ENCODE data around the gene MUC22.

DNA sequence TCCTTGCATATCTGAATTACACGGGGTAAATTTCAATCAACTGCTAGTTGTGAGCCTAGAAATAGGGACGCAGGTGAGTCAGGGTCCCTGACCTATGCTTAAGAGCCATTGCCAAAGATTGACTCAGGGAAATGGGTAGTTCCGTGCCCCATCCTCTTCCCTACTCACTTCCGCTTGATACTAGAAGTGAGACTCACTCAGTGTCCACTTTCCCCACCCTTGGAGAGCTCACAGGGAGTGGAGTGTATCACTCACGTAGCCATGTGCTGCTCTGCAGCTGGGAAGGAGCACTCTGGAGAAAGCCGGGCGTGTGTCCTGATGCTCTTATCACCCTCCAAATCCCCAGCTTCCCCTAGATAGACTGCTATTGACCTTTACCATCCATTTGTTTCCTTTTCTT is 543 bp upstream of the MUC22 start:
- no peak for TF ChIP-seq ZNF274 (IDR thresholded peaks at IDR 0.05; ENCODE audit: low read depth, low read length)
- no peak for TF ChIP-seq SUZ12 (IDR thresholded peaks at IDR 0.05; ENCODE audit: extremely low read depth, insufficient read depth, insufficient read length)
- no peak for TF ChIP-seq YY1 (IDR thresholded peaks at IDR 0.05; ENCODE audit: insufficient read depth, insufficient read length)
